ENCODE results near the gene URB1. TPM values are rescaled to one million over a fixed set of nuclear protein-coding genes. Genes with fewer than 3 reads are reported as not detected.

Gene URB1
- total and polyA plus RNA-seq, 2 experiments from 2014 or later: 3.4 to 10.1 TPM

DNA sequence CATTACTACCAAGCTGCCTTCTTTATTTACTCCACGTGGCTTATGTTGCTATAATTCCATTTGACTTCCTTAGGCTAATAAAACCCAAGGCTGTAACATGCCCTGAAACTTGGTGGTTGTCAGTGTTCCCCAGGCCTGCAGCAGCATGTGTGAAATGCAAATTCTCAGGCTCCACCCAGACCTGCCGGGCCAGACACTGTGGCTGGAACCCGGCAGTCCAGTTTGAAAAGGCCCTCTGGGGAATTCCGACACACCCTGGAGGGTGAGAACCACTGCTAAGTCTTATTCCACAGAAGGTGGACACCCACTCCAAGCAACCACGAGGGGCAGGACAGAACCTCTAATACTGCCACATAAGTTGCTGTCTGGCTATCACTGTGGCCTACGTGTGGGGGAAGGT, 41.4 kb downstream of the URB1 start:
- Histone ChIP-seq H3K9me3 (ENCODE audit: low read depth) (no peaks in the 10 kb centered on the region), H3K4me3 (no peak overlapping the region), H3K9me2 (replicated peaks; ENCODE audit: insufficient read depth) (no peaks in the 10 kb centered on the region), H3K79me2 (no peaks in the 10 kb centered on the region), H4K20me1 (ENCODE audit: insufficient read depth, poor library complexity, severe bottlenecking) (no peaks in the 10 kb centered on the region), H3K27ac (no peak overlapping the region), H2AFZ (no peak overlapping the region), H3K36me3 (replicated peaks; ENCODE audit: insufficient read depth, low read depth) (no peaks in the 10 kb centered on the region), H3K4me2 (no peak overlapping the region), H3K27me3 (no peaks in the 10 kb centered on the region), H3K4me1 (ENCODE audit: insufficient read depth) (no peaks in the 10 kb centered on the region)
- 76% methylated on average over 6 of the region's 6 CpGs for WGBS (ENCODE audit: low lambda C conversion rate, missing lambda C conversion rate)
- DNase-seq (ENCODE audit: low spot score): no peak
- TF ChIP-seq EZH2 (IDR thresholded peaks at IDR 0.05; ENCODE audit: borderline replicate concordance) (no peak), CTCF (IDR thresholded peaks at IDR 0.05; ENCODE audit: poor library complexity) (no peak), EZH2phosphoT487 (IDR thresholded peaks at IDR 0.05; ENCODE audit: low read depth, severe bottlenecking, unreplicated experiment) (no peak)

DNA sequence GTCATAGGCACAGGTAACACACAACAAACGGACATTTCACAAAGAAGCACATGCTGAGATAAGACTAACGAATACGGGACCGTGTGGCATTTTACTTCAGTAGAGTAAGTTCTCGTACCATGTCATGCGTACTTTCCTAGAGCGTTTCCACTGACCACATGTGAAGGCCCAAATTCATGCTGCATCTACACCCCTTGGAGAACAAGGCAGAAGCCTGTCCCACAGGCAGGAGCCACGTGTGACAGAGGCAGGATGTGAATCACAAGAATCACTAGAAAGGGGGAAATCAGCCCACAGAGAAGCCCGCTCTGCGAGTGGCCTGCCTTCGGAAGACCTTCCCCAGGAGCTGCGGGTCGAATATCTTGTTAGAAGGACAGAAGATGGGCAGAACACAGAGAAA, 41.8 kb downstream of the URB1 start:
- Histone ChIP-seq H3K27me3 (no peaks in the 10 kb centered on the region), H4K20me1 (ENCODE audit: insufficient read depth, poor library complexity, severe bottlenecking) (no peaks in the 10 kb centered on the region), H3K4me1 (ENCODE audit: insufficient read depth) (no peaks in the 10 kb centered on the region), H3K27ac (no peak overlapping the region), H3K79me2 (no peaks in the 10 kb centered on the region), H2AFZ (no peak overlapping the region), H3K4me3 (no peak overlapping the region), H3K4me2 (no peak overlapping the region), H3K36me3 (replicated peaks; ENCODE audit: insufficient read depth, low read depth) (no peaks in the 10 kb centered on the region), H3K9me2 (replicated peaks; ENCODE audit: insufficient read depth) (no peaks in the 10 kb centered on the region), H3K9me3 (ENCODE audit: low read depth) (no peaks in the 10 kb centered on the region)
- DNase-seq (ENCODE audit: low spot score): no peak
- WGBS (ENCODE audit: low lambda C conversion rate, missing lambda C conversion rate): 95% methylated on average over 13 of the region's 13 CpGs
- TF ChIP-seq EZH2phosphoT487 (IDR thresholded peaks at IDR 0.05; ENCODE audit: low read depth, severe bottlenecking, unreplicated experiment): no peak
- no peak for TF ChIP-seq EZH2 (IDR thresholded peaks at IDR 0.05; ENCODE audit: borderline replicate concordance)
- TF ChIP-seq CTCF (IDR thresholded peaks at IDR 0.05; ENCODE audit: poor library complexity): no peak

- no peaks in the 10 kb centered on the region for H3K27me3 ChIP-seq
- no peaks in the 10 kb centered on the region for H3K9me3 ChIP-seq (ENCODE audit: low read depth)
- TF ChIP-seq EZH2phosphoT487 (IDR thresholded peaks at IDR 0.05; ENCODE audit: low read depth, severe bottlenecking, unreplicated experiment) (no peak), EZH2 (IDR thresholded peaks at IDR 0.05; ENCODE audit: borderline replicate concordance) (no peak), CTCF (IDR thresholded peaks at IDR 0.05; ENCODE audit: poor library complexity) (no peak)
- H2AFZ ChIP-seq: no peak overlapping the region
- no peak overlapping the region for H3K4me3 ChIP-seq
- H3K4me2 ChIP-seq: no peak overlapping the region
- H3K4me1 ChIP-seq (ENCODE audit: insufficient read depth): no peaks in the 10 kb centered on the region
- DNase-seq (ENCODE audit: low spot score): no peak
- H4K20me1 ChIP-seq (ENCODE audit: insufficient read depth, poor library complexity, severe bottlenecking): no peaks in the 10 kb centered on the region
- no peaks in the 10 kb centered on the region for H3K79me2 ChIP-seq
- H3K36me3 ChIP-seq (replicated peaks; ENCODE audit: insufficient read depth, low read depth): no peaks in the 10 kb centered on the region
- H3K9me2 ChIP-seq (replicated peaks; ENCODE audit: insufficient read depth): no peaks in the 10 kb centered on the region
- WGBS (ENCODE audit: low lambda C conversion rate, missing lambda C conversion rate): 99% methylated on average over 16 of the region's 16 CpGs
- H3K27ac ChIP-seq: no peak overlapping the region
Observed at GRCh38 chr21:32350211-32350980, 42.4 kb downstream of the URB1 start.

All from hepatocyte (in vitro differentiated cells).